ENCODE data around the gene PLA2G4F.

PLA2G4F gene

DNA sequence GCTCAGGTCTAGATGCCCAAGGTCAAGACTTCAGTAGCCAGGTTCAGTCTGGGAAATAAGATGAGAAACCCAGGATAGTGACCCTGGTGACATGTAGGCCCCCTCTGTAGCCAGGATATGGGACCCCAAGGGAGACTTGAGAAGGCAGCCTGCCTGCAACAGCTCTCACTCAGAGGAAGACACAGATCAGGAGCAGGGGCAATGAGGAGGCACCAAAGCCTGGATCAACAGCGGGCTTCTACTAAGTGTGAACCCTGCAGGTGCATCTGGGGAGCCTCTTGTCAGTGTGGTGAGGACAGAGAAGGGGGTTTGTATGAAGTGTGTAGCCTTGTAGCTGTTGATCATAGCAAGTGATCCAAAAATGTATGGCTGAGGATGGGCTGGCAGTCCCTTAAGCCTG, 25.4 kb downstream of the PLA2G4F start:
- no peak for DNase-seq

DNA sequence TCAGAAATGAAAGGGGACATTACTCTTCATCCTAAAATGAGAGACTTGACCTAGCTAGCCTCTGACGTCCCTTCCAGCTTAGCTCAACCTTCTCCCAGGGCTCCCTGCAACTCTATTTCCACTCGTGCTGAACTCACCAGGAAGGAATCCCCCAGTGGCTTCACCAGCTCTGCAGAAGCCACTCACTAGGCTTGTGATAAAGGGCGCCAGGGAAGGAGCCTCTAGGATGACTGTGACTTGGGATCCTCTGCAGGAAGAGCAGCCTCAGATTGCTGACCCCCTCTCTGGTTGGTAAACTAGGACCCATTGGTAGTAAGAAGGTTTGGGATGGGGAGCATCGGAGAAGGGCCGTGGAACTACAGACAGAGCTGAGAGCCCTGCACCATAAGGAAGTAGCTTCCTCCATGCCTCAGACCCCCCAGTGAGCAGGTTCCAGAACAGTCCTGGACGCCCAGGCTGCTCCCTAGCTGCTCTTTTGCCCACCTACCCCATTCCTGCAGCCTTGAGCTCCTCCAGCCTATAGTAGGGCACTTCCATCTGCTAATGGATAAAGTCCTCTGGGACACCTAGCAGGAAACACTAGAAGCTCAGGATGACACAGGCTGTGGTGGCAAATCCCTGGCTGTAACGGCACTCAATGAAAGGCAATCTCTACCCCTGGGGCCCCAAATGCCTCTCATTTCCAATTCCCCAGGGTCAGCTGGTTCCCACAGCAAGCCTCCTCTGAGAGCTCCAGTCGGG, 26.0 kb downstream of the PLA2G4F start:
- no peak for DNase-seq

DNA sequence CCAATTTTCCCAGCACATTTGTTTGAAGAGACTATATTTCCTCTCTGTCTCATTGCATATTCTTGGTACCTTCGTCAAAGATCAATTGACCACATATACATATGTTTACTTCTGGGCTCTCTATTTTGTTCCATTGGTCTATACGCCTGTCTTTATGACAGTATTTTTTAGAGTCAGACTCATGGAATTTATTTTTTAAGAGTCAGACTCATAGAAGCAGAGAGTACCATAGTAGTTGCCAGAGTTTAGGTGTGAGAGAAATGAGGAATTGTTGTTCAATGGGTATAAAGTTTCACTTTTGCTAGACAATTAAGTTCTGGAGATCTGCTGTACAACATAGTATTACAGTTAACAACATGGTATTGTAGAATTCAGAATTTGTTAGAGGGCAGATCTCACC, 27.1 kb downstream of the PLA2G4F start:
- no peak for DNase-seq

DNA sequence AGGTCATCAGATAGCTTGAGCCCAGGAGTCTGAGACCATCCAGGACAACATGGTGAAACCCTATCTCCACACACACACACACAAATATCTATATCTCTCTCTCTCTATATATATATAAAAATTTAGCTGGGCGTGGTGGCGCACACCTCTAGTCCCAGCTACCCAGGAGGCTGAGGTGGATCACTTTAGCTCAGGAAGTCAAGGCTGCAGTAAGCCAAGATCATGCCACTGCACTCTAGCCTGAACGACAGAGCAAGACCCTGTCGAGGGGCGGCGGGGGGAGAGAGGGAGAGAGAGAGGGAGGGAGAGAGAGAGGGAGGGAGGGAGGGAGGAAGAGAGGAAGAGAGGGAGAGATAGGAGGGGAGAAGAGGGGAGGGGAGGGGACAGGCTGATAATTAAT, 28.0 kb downstream of the PLA2G4F start:
- no peak for DNase-seq

DNA sequence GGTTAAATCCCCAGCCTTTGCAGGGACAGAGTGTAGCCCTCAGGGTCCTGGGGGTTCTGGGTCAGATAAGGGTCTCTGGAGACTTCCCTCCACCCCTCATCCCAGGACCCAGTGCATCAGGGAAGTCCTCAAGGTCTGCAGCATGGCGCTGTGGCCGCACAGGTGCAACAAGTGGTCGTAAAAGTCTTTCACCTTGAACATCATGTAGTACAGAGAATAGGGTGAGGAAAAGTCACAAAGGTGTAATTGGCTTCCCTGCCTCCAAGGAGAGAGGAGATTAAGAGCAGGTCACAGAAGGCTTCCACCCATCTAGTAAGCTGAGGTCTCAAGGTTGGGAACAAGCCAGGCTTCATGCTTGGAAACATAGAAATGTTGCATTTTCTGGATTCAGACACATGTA, 32.9 kb downstream of the PLA2G4F start:
- no peak for DNase-seq

DNA sequence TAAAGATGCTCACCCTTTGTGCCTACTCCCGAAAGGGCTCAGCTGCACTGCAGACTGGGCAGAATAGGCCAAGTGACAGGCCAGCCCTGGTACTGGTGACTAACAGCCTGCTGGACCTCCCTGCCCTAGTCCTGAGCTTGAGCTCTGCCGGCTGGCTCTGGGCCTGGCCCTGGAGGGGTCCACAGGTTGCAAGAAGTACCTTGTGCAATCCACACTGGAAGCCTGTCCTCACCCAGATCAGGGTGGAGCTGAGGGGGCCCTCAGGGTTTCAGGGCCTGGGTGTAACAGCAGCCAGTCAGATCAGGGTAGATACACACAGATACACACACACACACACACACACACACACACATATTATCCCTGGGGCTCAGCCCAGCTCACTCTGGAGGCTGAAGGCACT, 34.8 kb downstream of the PLA2G4F start:
- no peak for DNase-seq

DNA sequence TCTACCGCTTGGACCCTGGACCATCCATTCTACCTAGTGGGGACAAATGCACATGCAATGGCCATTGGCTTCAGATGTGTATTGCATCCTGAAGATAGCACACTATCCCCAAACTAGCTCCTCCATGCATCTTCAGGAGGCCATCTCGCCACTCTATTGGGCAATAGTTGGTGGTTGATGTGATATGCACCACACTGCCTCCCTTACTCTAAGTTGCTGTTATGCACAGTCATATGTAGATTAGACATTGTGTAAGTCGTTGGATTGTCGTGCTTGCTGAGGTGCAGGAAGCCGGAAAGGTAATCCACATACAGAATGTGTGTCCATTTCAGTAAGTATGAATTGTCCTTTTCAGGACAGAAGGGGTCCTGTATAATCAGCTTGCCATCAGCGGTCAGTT, 35.4 kb downstream of the PLA2G4F start:
- no peak for DNase-seq

DNA sequence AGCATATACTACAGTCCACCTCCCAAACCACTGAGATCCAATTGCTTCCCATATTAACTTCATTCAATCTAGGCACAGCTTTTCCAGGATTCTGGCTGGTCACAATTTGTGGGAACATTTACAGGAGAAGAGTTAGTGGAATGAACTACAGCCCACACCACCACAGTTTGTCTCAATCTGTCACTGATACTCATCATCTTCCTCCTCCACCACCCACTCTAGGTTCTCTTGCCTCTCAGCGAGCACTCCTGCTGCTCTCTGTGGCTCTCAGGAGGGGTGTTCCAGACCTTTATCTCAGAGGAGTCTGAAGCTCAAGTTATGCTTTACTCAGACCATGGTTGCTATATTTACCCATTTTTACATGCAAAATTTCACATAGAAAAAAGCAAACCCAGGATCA, 36.2 kb downstream of the PLA2G4F start:
- DNase-seq = no peak

DNA sequence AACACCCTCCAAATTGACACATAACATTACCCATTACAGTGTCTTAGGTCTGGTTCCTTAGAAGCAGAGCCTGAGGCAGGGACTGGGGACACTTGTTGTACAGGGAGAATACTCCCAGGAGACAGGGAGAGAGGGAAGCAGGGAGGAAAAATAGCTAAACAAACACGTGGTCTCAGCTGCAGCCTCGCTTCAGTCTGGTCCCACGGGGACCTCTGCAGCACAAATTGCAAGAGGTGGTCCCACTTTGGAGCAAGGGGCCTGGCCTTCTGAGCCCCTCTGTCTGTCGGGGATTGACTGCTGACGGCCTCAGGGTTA, 37.0 kb downstream of the PLA2G4F start:
- DNase-seq = no peak

DNA sequence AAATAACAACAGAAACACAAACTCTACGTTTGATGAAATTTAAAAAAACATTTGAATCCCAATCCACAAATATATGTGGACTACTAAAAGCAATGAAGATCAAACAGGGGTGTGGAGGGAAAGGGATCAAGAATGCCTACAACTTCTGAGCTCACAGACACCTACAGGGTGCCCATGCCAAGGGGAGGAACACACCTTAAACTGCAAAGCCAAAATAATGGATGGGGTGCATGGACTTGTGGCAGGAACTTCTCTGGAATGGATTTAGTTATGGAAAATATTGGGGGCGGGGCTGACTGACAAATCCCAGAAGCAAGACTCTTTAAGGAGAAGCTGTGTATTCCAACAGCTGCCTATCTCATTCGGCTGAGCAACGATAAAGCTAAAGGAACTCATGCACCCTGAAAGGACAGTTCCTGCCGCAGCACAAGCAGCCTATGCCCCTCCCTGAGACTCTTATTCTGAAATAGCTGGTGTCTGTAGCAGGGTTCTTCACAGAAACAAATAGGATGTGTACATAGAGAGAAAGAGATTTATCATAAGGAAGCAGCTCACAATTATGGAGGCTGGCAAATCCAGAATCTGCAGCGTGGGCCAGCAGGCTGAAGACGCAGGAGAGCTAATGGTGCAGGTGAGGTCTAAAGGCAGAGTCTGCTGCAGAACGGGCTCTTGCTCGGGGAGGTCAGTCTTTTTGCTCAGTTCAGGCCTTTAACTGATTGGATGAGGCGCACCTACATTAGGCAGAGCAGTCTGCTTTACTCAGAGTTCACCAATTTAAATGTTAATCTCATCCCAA, 37.6 kb downstream of the PLA2G4F start:
- DNase-seq = peak; percentile 54

DNA sequence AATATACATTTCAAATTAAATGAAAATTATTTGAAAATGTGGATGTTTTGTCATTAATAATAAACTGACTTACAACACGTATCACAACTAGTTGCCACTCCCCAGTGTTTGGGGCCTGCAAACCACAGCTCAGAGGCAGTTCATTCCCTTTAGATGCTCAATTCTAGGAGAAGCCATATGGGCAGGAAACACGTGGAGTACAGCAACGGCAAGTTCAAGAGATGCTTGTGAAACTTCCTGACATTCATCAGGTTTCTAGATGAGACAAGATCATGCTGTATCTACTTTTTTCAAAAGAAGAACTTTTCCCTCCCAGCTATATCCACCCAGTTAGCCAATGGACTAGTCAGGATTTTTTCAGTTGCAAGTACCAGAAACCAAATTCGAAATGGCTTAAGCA, 44.5 kb downstream of the PLA2G4F start:
- no peak for DNase-seq

DNA sequence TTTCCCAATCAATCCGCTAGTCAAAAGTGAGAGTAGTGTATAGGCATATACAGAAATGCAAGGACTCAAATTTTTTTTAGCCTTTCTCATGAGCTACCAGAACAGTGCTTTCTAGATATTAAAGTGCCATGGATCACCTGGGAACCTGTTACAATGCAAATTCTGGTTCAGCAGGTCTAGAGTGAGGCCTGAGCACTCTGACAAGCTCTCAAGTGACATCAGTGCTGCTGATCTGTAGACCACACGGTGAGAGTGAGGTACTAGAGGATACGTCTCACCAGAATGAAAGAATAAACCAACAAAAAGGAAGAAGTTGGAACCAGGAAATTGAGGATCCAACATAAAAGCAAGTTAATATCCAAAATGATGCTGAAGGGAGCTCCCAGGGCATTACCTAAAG, 46.1 kb downstream of the PLA2G4F start:
- no peak for DNase-seq

DNA sequence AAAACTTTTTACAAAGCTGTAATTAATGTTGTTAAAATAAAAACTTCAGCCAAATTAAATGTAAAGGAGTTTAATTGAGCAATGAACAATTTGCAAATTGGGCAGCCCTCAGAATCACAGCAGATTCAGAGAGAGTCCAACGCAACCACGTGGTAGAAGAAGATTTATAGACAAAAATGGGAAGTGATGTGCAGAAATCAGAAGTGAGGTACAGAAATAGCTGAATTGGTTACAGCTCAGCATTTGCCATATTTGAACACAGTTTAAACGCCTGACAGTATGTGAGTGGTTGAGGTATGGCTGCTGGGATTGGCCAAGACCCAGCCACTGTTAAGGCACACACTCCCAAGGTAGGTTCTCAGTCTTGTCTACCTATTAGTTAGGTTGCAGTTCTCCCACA, 47.6 kb downstream of the PLA2G4F start:
- DNase-seq = no peak

DNA sequence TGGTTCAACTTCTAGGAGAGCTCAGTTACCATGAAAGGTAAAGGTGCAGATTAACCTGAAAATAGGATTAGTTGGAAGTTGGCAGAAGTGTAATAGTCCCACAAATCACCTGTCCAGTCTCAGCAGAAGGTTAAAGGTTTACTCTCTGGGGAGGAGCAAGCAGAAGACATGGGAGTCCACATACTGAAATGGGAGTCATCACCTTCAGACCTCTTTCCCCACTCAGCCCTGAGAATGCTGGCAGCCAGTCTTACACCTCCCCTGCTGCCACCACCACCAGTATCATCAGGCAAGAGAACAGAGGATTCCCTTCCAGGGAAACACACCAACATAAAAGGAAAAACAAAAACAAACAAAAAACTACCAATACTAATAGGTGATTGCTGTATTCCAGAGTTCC, 48.2 kb downstream of the PLA2G4F start:
- no peak for DNase-seq

DNA sequence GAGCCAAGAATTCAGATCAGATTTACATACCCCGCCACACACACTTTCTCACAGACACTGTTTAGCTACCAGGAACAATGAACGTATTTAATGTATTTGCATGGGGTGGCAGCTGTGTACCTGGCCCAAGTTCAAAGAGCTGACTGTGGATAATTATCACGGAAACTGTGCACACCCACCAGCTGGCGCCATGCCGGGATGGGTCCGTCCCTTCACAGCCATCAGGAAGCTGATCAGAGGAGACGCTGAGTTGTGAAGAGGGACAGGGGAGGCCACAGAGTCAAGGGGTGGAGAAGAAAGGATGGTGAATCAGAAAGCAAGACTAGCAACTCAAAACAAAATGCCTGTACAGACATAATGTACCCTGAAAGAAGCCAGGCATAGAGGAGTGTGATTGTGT, 49.0 kb downstream of the PLA2G4F start:
- DNase-seq = peak; percentile 76

DNA sequence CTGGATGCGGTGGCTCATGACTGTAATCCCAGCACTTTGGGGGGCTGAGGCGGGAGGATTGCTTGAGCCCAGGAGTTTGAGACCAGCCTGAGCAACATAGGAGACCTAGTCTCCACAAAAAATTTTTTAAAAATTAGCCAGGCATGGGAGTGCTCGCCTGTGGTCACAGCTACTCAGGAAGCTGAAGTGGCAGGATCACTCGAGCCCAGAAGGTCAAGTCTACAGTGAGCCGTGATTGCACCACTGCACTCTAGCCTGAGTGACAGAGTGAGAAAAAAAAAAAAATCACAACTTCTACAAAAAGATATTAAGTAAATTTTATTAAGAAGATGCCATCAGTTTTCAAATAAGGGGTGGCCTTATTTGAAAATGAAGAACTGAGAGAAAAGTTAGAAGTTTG, 50.1 kb downstream of the PLA2G4F start:
- DNase-seq = no peak

DNA sequence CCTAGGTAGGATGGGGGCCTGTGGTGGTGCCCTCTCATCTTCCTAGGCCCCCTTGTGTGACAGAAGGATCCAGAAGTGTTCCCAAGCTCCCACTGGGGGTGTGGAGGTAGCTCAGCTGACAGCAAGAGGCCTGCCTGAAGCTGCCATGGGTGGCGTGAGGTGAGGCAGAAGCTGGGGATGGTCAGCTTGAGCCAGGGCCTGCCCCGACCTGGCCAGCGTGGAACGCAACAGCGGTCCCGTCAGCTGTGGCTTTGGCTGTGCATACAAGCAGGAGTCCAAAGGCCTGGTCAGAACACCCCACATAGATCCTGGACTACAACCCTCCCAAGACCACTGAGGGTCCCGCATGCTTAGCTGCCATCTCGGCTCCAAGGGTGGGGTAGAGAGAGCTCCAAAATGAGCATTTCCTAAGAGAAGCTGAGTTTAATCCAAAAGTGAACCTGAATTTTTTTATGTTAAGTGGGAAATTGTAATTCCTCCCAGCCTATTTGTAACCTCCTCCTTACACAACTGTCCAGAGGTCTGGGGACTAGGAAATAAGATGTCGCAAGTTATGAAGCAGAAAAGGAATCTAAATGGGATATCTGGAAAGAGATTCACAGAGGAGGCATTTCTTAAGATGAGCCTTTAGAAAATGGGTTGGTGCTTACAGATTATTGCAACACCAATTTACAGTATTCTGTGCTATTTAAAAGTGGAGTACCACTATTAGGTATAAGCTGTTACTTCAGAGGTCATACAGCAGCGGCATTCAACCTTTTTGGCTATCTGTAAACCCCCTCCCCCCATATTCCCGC, 52.1 kb downstream of the PLA2G4F start:
- DNase-seq = no peak

DNA sequence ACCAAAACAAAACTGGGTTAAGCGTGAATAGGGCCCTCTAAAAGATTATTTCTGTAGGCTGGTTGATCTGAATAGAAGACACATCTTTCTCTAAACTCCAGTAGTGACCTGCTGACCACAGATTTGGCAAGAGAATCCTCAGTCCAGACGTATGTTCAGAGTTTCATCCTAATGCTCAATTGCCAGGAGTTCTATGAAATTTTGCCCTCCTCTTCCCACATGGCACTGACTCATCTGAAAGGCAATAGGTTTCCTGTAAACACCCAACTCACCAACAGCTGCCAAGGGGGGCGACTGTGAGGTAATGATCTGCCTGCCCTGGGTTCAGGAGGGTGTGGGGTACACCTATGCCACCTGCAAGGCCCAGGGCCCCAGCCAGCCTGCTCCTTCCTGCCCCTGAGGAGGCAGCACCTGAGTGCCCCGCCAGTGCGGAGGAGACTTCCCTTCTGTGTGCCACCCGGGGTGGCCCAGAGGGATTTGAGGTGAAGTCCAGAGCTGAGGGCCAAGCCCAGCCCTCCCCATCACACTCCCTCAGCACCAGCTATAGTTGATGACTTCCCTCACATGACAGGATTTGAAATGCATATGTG, 53.7 kb downstream of the PLA2G4F start:
- no peak for DNase-seq

DNA sequence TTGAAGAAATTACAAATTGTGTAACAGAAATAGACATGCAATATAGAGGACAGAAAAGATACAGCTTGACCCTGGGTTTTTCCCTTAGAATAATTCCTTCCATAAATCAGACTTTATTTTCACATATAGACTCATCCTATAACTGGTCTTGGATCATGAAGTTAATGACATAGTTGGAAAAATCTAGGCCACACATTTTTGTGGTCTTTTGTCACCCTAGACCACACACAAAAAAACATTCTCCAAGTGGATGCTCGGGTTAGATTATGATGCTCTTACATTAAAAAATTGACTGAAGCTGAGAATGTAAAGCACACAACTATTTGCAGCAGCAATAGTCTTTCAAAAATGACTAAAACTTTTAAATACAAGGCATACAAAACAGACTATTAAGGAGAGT, 54.6 kb downstream of the PLA2G4F start:
- no peak for DNase-seq

DNA sequence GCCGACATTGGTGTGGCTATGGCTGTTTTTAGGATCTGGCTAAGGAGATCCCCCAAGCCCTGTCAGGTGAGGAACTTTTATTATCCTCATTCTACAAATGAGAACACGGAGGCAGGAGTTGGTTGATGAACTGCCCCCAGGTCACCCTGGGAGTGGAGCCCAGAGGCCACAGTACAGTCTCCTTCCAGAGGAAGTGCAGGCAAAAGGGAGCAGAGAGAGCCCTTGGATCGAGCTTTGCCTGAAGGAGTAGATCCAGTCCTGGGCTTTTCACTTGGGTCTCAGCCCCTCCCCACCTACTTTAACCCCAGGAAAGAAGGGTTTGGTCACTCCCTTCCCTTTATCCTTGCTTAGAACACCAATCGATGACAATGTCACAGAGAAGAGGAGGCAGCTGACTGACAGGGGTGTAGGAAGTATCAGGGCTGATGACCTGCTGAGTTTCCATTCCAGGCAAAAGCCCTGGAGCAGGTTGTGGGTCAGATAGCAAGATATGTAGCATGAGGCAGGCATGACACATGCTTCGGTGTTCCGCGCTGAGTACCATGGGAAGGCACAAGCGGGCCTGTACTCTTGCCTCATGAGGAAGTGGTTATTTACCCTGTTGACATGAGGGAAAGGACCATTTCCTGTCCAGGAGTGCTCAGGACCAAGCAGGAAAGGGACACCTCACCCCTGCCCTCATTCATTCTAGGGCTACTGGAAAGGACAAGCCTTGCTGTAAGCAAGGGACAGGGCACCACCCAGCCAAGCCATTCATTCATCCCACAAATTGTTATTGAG, 56.2 kb downstream of the PLA2G4F start:
- DNase-seq = no peak

DNA sequence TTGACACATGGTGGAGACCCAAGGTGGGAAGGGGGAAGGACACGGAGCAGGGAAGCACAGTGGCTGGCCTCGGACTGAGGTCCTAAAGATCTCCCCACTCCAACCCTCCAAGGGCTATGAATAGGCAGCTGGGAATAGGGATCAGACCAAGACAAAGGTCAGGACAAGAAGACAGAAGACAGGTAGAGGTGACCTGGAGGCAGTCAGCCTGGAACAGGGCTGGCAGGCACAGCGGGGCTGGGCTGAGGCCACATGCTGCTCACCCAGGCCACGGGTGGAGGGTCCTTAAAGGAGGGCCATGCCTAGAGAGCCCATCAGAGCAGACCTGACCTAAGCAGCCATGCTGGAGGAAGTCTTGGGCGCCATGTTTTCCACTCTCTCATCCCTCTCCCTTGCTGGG, 59.4 kb downstream of the PLA2G4F start:
- DNase-seq = no peak

DNA sequence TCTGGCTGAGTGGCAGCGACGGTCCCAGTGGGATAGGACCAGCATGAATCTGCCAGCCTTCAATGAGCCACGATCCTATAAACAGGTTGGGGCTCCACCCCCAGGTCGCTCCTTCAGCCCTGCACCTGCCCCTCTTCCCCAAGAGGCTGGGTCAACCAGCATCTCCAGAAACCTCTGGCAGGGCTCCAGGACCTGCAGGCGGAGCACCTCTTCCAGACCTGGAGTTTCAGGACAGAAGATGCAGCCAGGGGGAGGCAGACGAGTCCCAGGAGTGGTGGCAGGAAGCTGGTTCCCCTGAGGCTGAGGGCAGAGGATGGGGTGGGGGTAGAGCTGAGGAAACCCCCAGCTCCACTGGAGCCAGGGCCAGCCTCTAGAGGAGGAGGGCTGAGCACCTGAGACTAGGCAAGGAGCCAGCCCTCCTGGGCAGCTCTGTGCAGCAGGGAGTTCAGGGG, 61.9 kb downstream of the PLA2G4F start, which contains the start of gene PLA2G4D:
Gene PLA2G4D (minus strand): TSS at position 51 of the 452 bp plus-strand sequence. CDS start 103 bp downstream, outside the sequence.
- peak; percentile 35 for DNase-seq

DNA sequence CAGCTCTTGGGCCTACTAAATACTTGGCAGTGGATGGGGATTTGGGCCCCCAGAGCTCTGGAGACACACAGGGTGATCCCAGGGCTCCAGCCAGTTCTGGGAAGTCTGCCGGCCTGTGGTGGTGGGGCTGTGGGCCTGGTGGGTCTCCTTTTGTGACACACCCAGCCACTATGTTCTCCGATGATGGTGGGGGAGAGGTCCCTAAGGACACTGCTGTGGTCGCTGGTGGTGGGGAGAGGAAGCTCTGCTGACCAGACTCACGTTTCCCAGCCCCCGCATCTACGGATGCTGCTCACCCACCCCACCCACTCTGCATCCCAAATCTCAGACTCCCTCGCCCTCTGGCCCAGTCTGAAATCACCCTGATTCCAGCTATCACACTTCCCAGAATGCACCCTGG, 62.5 kb downstream of the PLA2G4F start:
- DNase-seq = no peak

All from NCI-H146 (cell line).